ENCODE results near the gene BCL6B.
A peak's percentile ranks its signal among the peaks of the same experiment; 100 is the strongest.
"Not testable (repeated sequence)": the region's sequence is repeated elsewhere in the genome, so short reads cannot be mapped to it uniquely, and the experiment has no call there.

Gene BCL6B

DNA sequence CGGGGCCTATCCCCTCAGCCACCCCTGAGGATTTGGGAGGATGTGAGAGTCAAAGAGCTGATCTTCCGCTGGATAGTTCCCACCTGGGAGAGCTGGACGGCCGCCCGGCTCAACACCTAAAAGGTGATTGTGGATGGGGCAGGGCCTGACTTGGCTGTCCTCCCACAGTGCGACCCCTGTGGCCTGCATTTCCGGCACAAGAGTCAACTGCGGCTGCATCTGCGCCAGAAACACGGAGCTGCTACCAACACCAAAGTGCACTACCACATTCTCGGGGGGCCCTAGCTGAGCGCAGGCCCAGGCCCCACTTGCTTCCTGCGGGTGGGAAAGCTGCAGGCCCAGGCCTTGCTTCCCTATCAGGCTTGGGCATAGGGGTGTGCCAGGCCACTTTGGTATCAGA, 4.5 kb downstream of the BCL6B start:
- no peak for DNase-seq (ENCODE audit: low read depth, low spot score)

GRCh38 chr17:7029096-7029495, 6.2 kb downstream of the BCL6B start:
- no peak for DNase-seq (ENCODE audit: low read depth, low spot score)

DNA sequence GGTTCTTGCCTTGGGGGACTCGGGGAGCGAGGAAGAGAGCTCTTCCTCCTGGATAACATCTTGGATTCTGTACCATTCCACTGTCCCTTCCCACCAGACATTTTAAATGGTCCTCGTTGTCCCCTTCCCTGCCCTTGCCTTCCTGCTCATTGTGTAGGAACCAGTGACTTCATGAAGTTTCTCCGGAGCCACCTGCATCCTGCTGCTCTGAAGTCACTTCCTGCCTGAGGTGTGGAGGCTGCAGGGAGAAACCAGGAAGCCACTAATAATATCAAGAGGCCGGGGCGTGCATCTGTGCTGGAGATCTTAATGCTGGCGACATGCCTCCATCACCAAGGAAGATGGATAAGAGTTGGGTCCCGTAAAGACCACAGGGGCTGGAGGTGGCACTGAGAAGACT, 6.8 kb downstream of the BCL6B start:
- no peak for DNase-seq (ENCODE audit: low read depth, low spot score)

- no peak for DNase-seq (ENCODE audit: low read depth, low spot score)
Measured at GRCh38 chr17:7034955-7035590, 12.2 kb downstream of the BCL6B start.

GRCh38 chr17:7035591-7036368, 12.9 kb downstream of the BCL6B start, which contains the start of gene SLC16A13:
Gene SLC16A13, plus strand, starts transcription at chr17:7036015. Its CDS starts 368 bp downstream, at chr17:7036383.
- DNase-seq (ENCODE audit: low read depth, low spot score), result peak; percentile 80

DNA sequence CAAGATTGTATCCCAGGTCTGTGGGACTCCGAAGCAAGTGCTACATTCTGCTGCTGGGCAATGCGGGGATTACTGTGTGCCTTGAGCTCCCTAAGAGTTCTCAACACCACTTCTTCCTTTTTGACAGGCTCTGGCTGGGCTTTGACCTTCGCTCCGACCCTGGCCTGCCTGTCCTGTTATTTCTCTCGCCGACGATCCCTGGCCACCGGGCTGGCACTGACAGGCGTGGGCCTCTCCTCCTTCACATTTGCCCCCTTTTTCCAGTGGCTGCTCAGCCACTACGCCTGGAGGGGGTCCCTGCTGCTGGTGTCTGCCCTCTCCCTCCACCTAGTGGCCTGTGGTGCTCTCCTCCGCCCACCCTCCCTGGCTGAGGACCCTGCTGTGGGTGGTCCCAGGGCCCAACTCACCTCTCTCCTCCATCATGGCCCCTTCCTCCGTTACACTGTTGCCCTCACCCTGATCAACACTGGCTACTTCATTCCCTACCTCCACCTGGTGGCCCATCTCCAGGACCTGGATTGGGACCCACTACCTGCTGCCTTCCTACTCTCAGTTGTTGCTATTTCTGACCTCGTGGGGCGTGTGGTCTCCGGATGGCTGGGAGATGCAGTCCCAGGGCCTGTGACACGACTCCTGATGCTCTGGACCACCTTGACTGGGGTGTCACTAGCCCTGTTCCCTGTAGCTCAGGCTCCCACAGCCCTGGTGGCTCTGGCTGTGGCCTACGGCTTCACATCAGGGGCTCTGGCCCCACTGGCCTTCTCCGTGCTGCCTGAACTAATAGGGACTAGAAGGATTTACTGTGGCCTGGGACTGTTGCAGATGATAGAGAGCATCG, 15.4 kb downstream of the BCL6B start:
- no peak for DNase-seq (ENCODE audit: low read depth, low spot score)

DNA sequence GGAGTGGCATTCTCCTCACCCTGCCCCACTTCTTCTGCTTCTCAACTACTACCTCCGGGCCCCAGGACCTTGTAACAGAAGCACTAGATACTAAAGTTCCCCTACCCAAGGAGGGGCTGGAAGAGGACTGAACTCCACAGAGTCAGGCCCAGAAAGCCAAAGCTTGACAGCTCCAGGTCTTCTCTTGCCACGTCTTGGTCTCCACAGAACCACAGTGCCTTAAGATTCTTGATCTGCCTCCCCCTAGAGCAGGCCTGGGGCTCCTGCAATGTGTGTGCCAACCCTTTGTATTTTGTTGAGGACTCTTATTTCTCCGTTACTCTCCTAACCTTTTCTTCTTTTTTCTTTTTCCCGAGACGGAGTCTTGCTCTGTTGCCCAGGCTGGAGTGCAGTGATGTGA, 17.0 kb downstream of the BCL6B start:
- no peak for DNase-seq (ENCODE audit: low read depth, low spot score)

GRCh38 chr17:7041607-7042500, 19.0 kb downstream of the BCL6B start:
- DNase-seq (ENCODE audit: low read depth, low spot score), result no peak

- no peak for DNase-seq (ENCODE audit: low read depth, low spot score)
Measured at GRCh38 chr17:7042501-7043181, 19.8 kb downstream of the BCL6B start.

DNA sequence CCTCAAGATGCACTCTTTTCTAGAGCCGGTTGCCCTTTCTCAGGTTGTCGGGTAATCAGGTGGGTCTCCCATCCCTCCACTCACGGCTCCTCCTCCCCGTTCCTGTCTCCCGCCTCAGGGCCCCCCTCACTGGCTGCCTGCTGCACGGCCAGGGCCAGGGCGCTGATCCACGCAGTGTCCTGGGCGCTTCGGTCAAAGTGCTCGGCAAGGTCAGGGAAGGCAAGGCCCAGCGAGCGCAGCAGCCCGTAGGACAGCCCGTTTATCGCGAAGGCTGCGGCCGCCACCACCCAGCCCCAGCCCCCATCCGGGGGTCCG, 20.3 kb downstream of the BCL6B start:
- no peak for DNase-seq (ENCODE audit: low read depth, low spot score)

DNA sequence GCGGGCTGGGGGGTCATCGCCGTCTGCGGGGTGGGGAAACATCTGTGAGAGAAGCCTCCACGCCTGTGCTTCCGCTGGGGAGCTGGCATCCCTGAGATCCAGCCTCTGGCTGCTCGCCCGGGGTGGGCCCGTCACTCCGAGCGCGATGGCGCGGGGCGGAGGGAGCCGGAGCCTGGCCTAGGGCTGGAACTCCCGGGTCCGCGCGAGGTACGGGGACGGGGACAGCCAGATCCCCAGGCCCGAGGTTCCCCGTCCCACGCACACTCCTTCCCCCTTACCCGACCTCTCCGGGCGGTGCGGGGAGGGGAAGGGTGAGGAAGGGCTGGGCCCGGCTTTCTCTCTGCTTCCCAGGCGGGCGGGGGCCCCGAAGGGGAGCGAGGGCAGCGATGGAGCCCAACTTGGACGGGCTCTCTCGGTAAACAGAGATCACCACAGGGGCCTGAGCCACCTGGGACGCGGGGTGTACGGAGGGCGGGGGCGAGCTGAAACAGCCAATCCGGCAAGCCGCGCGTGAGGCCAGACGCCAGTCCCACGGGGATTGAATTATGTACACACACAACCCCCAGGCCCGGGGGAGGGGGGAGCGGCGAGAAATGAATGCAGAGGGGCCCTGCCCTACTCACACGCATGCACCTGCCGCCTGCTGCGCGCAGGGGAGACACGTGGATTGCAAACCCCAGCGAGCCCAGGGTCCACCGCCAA, 20.8 kb downstream of the BCL6B start, which contains the start of gene SLC16A11:
TSS of gene SLC16A11 (minus strand) at position 596 of the 702 bp plus-strand sequence. CDS start at position 17, 579 bp downstream.
- DNase-seq (ENCODE audit: low read depth, low spot score), result peak; percentile 50

- peak; percentile 50 for DNase-seq (ENCODE audit: low read depth, low spot score)
Measured at GRCh38 chr17:7045492-7046126, 22.8 kb downstream of the BCL6B start.

GRCh38 chr17:7046127-7046724, 23.4 kb downstream of the BCL6B start:
- no peak for DNase-seq (ENCODE audit: low read depth, low spot score)

DNA sequence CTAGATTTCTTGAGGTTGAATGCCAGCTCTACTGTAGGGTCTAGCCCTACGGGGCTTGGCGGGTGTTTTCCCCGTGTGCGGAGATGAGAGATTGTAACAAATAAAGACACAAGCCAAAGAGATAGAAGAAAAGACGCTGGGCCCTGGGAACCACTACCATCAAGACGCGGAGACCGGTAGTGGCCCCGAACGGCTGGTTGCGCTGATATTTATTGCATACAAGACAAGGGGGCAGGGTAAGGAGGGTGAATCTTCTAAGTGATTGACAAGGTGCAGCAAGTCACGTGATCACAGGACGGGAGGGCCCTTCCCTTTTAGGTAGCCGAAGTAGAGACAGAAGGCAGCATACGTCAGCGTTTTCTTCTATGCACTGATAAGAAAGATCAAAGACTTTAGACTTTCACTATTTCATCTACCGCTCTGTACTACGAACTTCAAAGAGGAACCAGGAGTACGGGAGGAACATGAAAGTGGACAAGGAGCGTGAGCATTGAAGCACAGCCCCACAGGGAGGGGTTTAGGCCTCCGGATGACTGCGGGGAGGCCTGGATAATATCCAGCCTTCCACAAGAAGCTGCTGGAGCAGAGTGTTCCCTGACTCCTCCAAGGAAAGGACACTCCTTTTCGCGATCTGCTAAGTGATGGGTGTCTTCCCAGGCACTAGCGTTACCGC, 24.0 kb downstream of the BCL6B start:
- not testable (repeated sequence) for DNase-seq (ENCODE audit: low read depth, low spot score)

- DNase-seq (ENCODE audit: low read depth, low spot score), result no peak
Measured at GRCh38 chr17:7047566-7047965, 24.7 kb downstream of the BCL6B start.

DNA sequence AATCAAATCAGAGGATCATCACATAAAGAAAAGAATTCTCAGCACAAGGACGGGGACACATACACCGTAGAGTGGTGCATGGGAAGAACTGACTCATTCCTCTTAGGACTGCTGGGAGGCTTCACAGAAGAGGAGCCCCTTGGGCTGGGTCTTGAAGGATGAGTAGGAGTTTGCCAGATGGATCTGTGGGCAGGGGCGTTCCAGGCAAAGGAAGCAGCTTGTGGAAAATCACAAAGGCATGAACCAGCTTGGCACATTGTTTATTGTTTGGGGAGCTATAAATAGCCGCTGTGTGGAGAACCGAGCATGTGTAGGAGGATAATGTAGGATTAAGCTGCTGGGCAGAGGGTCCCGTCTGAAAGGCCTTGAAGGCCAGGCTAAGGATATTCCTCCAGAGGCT, 26.1 kb downstream of the BCL6B start:
- DNase-seq (ENCODE audit: low read depth, low spot score), result no peak

DNA sequence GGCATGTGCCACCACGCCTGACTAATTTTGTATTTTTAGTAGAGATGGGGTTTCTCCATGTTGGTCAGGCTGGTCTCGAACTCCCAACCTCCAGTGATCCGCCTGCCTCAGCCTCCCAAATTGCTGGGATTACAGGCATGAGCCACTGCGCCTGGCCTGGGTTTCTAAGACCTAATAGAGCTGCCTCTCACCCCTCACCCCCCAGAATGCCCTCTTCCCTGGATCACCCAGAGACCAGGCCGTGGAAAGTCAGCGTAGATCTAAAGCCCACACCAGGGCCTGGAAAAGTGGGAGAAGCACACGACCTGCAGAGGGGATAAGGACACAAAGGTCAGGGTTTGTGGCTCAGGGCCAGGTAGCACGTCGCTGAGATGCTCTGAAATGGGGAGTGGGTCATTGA, 27.7 kb downstream of the BCL6B start:
- DNase-seq (ENCODE audit: low read depth, low spot score), result not testable (repeated sequence)

DNA sequence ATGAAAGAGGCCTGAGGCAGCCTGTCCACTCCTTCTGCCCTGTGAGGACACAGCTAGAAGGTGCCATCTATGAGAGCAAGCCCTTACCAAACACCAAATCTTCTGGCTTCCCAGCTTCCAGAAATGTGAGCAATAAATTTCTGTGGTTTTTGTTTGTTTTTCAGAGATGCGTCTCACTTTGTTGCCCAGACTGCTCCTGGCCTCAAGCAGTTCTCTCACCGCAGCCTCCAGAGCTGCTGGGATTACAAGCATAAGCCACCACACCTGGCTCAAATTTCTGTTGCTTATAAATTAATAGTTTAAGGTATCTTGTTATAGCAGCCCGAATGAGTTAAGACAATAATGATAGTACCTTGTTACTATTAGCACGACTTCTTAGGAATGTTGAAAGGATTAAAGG, 33.5 kb downstream of the BCL6B start:
- DNase-seq (ENCODE audit: low read depth, low spot score), result no peak
